HG03135 (cell line): ENCODE results near the gene OR4D11.
"Not testable (repeated sequence)": the region's sequence is repeated elsewhere in the genome, so short reads cannot be mapped to it uniquely, and the experiment has no call there.

Experiments
- ATAC-seq: cut with Tn5 transposase; IDR thresholded peaks from one replicate; pipeline ENCODE4 v1.9.1; 2021; ENCODE audit warnings: mild to moderate bottlenecking, moderate library complexity; ENCODE audit not compliant: unreplicated experiment

OR4D11 gene

GRCh38 chr11:59547605-59548308, 44.4 kb downstream of the OR4D11 start:
- ATAC-seq, result not testable (repeated sequence)

DNA sequence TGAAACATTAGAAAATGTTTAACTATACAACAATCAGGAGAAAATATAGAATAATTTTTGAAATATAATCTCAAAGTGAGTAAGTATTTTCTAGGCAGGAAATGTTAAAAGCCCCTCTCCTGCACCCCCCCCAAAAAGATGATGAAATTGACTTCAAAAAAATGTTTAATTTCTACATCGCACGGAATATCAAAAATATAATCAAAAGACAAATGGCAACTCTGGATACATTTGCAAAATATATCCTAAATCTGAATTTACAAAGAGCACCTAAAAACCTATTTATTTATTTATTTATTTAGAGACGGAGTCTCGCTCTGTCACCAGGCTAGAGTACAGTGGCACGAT, 44.9 kb downstream of the OR4D11 start:
- no peak for ATAC-seq

- peak; percentile 88 for ATAC-seq
Measured at GRCh38 chr11:59550368-59550841, 47.0 kb downstream of the OR4D11 start.

DNA sequence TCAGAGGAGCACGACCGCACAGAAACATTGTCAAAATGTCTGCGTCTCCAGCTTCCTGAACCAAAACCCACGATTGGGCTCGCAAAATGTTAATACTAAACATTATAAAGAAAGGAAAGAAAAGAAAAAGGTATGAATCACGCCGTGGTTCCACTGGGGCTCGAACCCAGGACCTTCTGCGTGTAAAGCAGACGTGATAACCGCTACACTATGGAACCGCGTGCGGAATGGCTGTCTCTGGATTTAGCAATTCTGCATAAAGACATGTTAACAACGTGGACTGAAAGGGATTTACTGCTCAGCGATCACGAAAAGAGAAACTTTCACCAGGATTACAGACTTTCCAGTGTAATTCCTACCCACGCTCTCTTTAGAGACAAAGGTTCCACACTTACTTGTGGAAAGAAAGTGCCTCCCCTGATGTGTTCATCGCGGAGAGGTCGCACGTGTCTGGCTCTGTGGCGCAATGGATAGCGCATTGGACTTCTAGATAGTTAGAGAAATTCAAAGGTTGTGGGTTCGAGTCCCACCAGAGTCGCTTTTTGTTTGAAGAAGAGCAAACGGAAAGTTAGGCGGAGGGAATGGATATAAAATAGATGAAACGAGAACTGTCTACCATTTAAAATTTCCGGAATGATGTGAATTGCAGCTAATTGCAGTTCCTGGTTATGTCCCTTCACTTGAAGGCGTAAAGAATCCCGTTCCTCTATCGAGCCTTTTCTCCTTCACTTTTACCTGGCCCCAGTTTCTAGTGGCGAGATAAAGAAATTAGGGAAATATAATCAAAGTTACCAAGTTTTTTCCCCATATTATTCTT, 47.7 kb downstream of the OR4D11 start:
- ATAC-seq, result peak; percentile 39

- no peak for ATAC-seq
Measured at GRCh38 chr11:59551659-59552521, 48.5 kb downstream of the OR4D11 start.

DNA sequence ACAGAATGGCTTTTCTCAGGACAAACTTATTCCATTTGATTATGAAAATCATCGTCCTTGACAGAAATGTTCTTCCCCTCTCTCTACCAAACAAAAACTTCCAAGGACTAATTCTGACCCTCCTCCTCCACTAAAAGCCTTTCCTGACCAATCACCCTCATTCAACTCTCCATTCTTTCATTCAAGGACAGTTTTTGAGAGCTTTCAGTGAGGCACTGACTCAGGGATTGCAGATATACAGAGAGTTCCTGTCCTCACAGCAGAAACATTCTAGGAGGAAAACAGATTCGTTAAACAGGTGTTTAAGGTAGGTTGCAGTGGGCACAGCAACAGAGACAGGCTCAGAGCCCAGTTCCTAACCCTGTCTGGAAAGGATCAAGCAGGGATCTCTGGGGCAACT, 49.5 kb downstream of the OR4D11 start:
- no peak for ATAC-seq

DNA sequence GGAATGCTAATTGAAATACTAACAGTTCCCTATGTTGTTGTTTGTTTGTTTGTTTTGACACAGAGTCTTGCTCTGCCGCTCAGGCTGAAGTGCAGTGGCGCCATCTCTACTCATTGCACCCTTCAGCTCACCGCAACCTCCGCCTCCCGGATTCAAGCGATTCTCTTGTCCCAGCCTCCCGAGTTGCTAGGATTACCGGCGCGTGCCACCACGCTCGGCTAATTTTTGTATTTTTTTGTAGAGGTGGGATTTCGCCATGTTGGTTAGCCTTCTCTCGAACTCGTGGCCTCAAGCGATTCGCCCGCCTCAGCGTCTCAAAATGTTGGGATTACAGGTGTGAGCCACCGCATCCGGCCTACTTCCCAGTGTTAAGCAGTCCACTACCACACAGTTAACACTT, 49.9 kb downstream of the OR4D11 start:
- ATAC-seq, result no peak
